Vagina (tissue), 2 donors: ENCODE data around the gene SPDYE8. TPM values are rescaled to one million over a fixed set of nuclear protein-coding genes. Genes with fewer than 3 reads are reported as not detected.
"Not testable (repeated sequence)": the region's sequence is repeated elsewhere in the genome, so short reads cannot be mapped to it uniquely, and the experiment has no call there.

Experiments used
- DNase-seq, 2 donors: peaks; one replicate each; pipeline ENCODE4 v3.0.0-alpha.2; 2017; ENCODE audit errors: extremely low spot score in 2 of 2
- H3K27ac ChIP-seq: fragments of 200-600 bp; sonication (generic); one replicate; pipeline ENCODE4 v1.5.1; 2019
- H3K27me3 ChIP-seq: fragments of 200-600 bp; sonication (generic); one replicate; pipeline ENCODE4 v1.5.1; 2019
- H3K36me3 ChIP-seq, 2 donors: fragments of 200-600 bp; sonication (generic); one replicate each; pipeline ENCODE4 v1.5.1; 2017 to 2019
- H3K4me1 ChIP-seq: fragments of 200-600 bp; sonication (generic); one replicate; pipeline ENCODE4 v1.5.1; 2019
- H3K4me3 ChIP-seq, 2 donors: fragments of 200-600 bp; sonication (generic); 1 replicate in 1 of 2; 2 replicates in 1 of 2; pipeline ENCODE4 v1.5.1; 2016 to 2019
- H3K9me3 ChIP-seq: fragments of 200-600 bp; sonication (generic); one replicate; pipeline ENCODE4 v1.5.1; 2019
- intact Hi-C: fragments of 100-400 bp; cut with DNase I; formaldehyde crosslinking; loops from one replicate; pipeline ENCODE4 v1.15.1; 2023
- small RNA-seq: library from RNA; depleted of rRNA; stranded (forward); fragments of <200 nt; gene quantifications from one replicate; pipeline ENCODE3, GENCODE V24; 2016
- total RNA-seq: library from RNA; depleted of rRNA; stranded (reverse); fragments of >200 nt; gene quantifications from one replicate; pipeline ENCODE4 v1.2.3, GENCODE V29; 2016

The SPDYE8 gene
- total RNA-seq, 1 donor from 2014 or later, result not detected

GRCh38 chr7:72975656-72976286, 53.8 kb downstream of the SPDYE8 start:
- H3K27me3 ChIP-seq, H3K4me1 ChIP-seq, H3K36me3 ChIP-seq, H3K4me3 ChIP-seq, H3K27ac ChIP-seq, intact Hi-C loops, DNase-seq, H3K9me3 ChIP-seq: not testable (repeated sequence)

GRCh38 chr7:72974781-72975180, 54.8 kb downstream of the SPDYE8 start:
- intact Hi-C loops, H3K36me3 ChIP-seq, H3K27me3 ChIP-seq, H3K4me3 ChIP-seq, H3K9me3 ChIP-seq, H3K4me1 ChIP-seq, H3K27ac ChIP-seq, DNase-seq: not testable (repeated sequence)

- H3K9me3 ChIP-seq, DNase-seq, intact Hi-C loops, H3K27me3 ChIP-seq, H3K4me1 ChIP-seq, H3K36me3 ChIP-seq, H3K4me3 ChIP-seq, H3K27ac ChIP-seq: not testable (repeated sequence)
Measured at GRCh38 chr7:72971505-72971904, 58.1 kb downstream of the SPDYE8 start.

Small RNA genes within 50 kb of the gene (small RNA-seq; reads per million reads assigned to genes)
- not detected for gene RF00019

Other genes with a start within 250 kb of the SPDYE8 start
- gene TYW1B, start 201.6 kb downstream of the SPDYE8 start, total RNA-seq, result 6.9 TPM
- gene POM121, start 104.7 kb downstream of the SPDYE8 start, total RNA-seq, result 21.9 TPM
- not detected for gene TRIM74, start 60.3 kb downstream of the SPDYE8 start, total RNA-seq
- gene SPDYE11, start 28.1 kb upstream of the SPDYE8 start, total RNA-seq, result not detected
- not detected for gene SPDYE9, start 56.3 kb upstream of the SPDYE8 start, total RNA-seq